H1 (cell line): ENCODE data around the gene WASF3.

ENCODE experiments used
- CTCF ChIP-seq, 3 experiments: IDR thresholded peaks; 1 replicate in 2 of 3; 2 replicates in 1 of 3; pipeline versions ENCODE4 v1.5.1 to v1.6.1; 2011; ENCODE audit warnings: low read length in 3 of 3, mild to moderate bottlenecking in 3 of 3, inconsistent platforms in 2 of 3, low read depth in 1 of 3, moderate library complexity in 1 of 3; ENCODE audit not compliant: insufficient read depth in 1 of 3; ENCODE audit errors: control extremely low read depth in 1 of 3
- EP300 ChIP-seq, 2 experiments: IDR thresholded peaks; 1 replicate in 1 of 2; 2 replicates in 1 of 2; pipeline ENCODE4 v1.6.1; 2011 to 2012; ENCODE audit warnings: low read depth in 2 of 2, low read length in 2 of 2, mild to moderate bottlenecking in 2 of 2, borderline replicate concordance in 1 of 2, inconsistent platforms in 1 of 2, moderate library complexity in 1 of 2
- EZH2 ChIP-seq: fragments of 200-600 bp; sonication (generic); IDR thresholded peaks from 2 replicates; pipeline ENCODE4 v1.7.1; 2012; ENCODE audit warnings: low read depth, mild to moderate bottlenecking, moderate library complexity, low read length, inconsistent platforms; ENCODE audit not compliant: severe bottlenecking
- GABPA ChIP-seq: IDR thresholded peaks from 2 replicates; pipeline ENCODE4 v1.6.1; 2011; ENCODE audit warnings: mild to moderate bottlenecking, low read length, moderate library complexity, borderline replicate concordance; ENCODE audit not compliant: insufficient read depth
- KDM1A ChIP-seq: fragments of 200-600, 300-600 bp; sonication (generic); IDR thresholded peaks from 2 replicates; pipeline ENCODE4 v1.7.1; 2016; ENCODE audit warnings: mild to moderate bottlenecking, low read length, borderline replicate concordance
- MAX ChIP-seq: IDR thresholded peaks from 2 replicates; pipeline ENCODE4 v1.6.1; 2012; ENCODE audit warnings: inconsistent platforms
- PHF8 ChIP-seq: fragments of 200-600 bp; sonication (generic); conservative IDR thresholded peaks from 2 replicates; pipeline ENCODE4 v1.7.1; 2012; ENCODE audit warnings: low read depth, mild to moderate bottlenecking, inconsistent platforms, low read length, moderate library complexity
- SIN3A ChIP-seq, 2 experiments: IDR thresholded peaks in 1 of 2; conservative IDR thresholded peaks in 1 of 2; 2 replicates each; pipeline ENCODE4 v1.6.1; 2011 to 2012; ENCODE audit warnings: low read length in 2 of 2, improper control_type of control experiment in 1 of 2, low read depth in 1 of 2, mild to moderate bottlenecking in 1 of 2
- SP1 ChIP-seq: IDR thresholded peaks from 2 replicates; pipeline ENCODE4 v1.6.1; 2011; ENCODE audit warnings: low read depth, low read length
- SUZ12 ChIP-seq: fragments of 200-600 bp; sonication (generic); IDR thresholded peaks from 2 replicates; pipeline ENCODE4 v1.6.1; 2012; ENCODE audit warnings: mild to moderate bottlenecking, inconsistent platforms, low read length, moderate library complexity, mixed read lengths

GRCh38 chr13:26614721-26615120 lies 57.2 kb downstream of the WASF3 start:
- TF ChIP-seq CTCF (IDR thresholded peaks at IDR 0.05; ENCODE audit: control extremely low read depth in 1 of 3, insufficient read depth in 1 of 3, low read depth in 1 of 3, low read length in 3 of 3) (no peak), KDM1A (no peak), SUZ12 (no peak), PHF8 (no peak), EZH2 (no peak), SP1 (no peak), EP300 (IDR thresholded peaks at IDR 0.05; ENCODE audit: borderline replicate concordance in 1 of 2, low read depth in 2 of 2, low read length in 2 of 2) (no peak), GABPA (no peak), MAX (no peak), SIN3A (conservative IDR thresholded peaks at IDR 0.05 in 1 of 2, IDR thresholded peaks at IDR 0.05 in 1 of 2; ENCODE audit: low read depth in 1 of 2, low read length in 2 of 2) (no peak)
